Activated T-cell treated with anti-CD3 and anti-CD28 coated beads, Interleukin-2, amount 50 U/mL, for 1 hour (primary cell): ENCODE data around the gene GIT1.

Experiments
- DNase-seq: peaks from one replicate; pipeline ENCODE4 v3.0.0-alpha.2; 2020

GIT1 gene, protein sequence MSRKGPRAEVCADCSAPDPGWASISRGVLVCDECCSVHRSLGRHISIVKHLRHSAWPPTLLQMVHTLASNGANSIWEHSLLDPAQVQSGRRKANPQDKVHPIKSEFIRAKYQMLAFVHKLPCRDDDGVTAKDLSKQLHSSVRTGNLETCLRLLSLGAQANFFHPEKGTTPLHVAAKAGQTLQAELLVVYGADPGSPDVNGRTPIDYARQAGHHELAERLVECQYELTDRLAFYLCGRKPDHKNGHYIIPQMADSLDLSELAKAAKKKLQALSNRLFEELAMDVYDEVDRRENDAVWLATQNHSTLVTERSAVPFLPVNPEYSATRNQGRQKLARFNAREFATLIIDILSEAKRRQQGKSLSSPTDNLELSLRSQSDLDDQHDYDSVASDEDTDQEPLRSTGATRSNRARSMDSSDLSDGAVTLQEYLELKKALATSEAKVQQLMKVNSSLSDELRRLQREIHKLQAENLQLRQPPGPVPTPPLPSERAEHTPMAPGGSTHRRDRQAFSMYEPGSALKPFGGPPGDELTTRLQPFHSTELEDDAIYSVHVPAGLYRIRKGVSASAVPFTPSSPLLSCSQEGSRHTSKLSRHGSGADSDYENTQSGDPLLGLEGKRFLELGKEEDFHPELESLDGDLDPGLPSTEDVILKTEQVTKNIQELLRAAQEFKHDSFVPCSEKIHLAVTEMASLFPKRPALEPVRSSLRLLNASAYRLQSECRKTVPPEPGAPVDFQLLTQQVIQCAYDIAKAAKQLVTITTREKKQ

GRCh38 chr17:29589524-29590410 is at the start of gene GIT1:
GIT1 (minus strand) TSS chr17:29589648; CDS start chr17:29589378, 270 bp downstream.
- DNase-seq, result peak; percentile 86

- no peak for DNase-seq
Measured at GRCh38 chr17:29633886-29634285, 44.4 kb upstream of the GIT1 start.

DNA sequence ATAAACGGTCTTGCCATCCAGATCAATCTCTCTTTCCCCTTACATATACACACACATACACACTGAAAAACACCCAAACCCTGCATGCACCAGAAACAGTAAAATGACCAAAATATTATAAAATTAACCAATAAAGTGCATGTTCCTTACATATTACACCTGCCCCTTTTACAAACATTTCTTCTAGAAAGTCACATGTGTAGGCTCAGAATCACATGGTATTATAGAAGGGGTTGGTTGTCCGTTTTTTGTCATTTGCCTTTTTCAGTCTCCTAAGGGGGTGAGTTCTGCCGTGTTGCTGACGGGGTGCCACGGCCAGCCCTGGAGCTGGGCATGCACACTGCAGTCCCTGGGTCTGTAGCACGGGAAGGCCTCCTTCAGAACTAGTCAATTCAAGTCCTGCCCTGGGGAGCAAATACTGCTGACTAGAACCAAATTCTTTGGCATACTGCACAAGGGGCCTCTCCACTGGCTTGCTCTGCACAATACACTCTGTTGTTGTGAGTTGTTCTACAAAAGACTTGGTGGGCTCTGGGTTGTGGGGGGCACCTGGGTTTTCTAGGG is 41.3 kb upstream of the GIT1 start:
- no peak for DNase-seq

GRCh38 chr17:29629839-29630238 is 40.4 kb upstream of the GIT1 start:
- no peak for DNase-seq

DNA sequence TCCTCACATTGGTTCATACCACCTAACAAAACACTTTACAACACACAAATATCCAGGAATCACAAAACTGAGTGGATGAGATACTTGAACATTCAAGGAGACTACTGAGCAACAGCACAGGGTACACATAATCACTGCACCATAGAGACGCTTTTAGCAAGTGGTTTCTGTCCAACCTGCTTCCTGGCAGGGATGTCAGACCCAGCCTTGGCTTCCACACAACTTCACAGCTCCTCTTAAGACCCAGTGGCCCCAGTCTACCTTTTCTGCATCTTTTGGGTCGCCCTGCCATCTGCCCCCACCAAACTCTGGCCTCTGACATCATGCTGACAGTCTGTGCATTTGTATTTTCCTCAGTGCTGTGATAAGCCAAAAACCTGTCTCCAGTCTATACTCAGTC is 39.2 kb upstream of the GIT1 start:
- no peak for DNase-seq

DNA sequence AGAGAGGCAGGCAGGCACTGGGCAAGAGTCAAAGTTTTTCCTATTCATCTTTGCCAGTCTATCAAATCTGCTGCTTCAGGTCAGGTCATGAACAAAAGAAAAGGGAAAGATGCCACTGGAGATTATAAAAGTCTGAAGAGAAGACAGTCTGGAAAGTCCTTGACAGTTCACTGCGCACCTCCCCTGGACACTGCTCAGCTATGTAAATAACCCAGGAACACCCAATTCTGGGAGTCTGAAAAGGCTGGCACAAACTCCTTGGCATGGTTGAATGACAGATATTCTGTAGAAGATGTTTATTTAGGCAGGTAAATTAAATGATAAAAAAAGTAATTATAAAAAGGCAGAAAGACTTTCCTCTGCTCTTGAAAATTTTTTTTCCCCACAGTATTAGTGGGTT is 38.5 kb upstream of the GIT1 start:
- DNase-seq, result no peak

GRCh38 chr17:29625037-29625750 is 35.7 kb upstream of the GIT1 start:
- DNase-seq, result no peak

DNA sequence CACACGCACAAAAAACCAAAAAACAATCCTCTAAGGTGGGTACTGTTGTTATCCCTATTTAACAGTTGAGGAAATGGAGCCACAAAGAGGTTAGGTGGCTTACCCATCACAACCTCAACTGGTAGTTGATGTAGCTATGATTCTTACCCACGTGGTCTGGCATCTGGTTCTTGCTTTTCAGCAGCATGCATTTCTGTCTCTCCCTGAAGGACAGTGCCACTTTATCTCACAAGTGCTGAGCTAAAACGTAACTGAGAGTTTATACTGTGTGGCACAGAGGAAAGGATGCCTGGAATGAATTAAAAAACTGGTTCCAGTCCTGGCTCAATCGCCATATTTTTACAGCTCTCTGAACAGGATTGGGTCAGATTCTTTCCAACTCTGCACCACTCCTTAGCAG is 35.1 kb upstream of the GIT1 start:
- DNase-seq, result no peak

DNA sequence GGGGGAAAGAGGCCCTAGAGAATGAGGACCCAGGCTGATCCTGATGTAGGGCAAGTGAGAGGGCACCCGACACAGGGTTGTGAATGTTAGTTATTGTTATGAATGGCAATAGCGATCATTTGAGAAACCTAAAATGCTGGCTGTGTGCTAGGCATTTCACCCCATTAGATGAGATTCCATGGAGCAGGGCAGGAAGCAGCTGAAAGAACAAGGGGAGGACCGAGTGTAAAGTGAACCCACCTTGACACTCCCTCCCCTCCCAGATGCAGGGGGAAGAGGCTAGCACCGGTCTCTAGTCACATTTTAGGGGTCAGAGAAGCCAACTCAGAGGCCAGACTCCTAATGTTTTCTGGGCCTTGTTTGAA is 33.8 kb upstream of the GIT1 start:
- no peak for DNase-seq

- peak; percentile 80 for DNase-seq
Measured at GRCh38 chr17:29622337-29623282, 33.2 kb upstream of the GIT1 start, which contains the start of gene CORO6. CORO6 (minus strand) TSS chr17:29622912; CDS start chr17:29621421, 1,491 bp downstream.

- DNase-seq, result no peak
Measured at GRCh38 chr17:29621751-29622194, 32.3 kb upstream of the GIT1 start.

DNA sequence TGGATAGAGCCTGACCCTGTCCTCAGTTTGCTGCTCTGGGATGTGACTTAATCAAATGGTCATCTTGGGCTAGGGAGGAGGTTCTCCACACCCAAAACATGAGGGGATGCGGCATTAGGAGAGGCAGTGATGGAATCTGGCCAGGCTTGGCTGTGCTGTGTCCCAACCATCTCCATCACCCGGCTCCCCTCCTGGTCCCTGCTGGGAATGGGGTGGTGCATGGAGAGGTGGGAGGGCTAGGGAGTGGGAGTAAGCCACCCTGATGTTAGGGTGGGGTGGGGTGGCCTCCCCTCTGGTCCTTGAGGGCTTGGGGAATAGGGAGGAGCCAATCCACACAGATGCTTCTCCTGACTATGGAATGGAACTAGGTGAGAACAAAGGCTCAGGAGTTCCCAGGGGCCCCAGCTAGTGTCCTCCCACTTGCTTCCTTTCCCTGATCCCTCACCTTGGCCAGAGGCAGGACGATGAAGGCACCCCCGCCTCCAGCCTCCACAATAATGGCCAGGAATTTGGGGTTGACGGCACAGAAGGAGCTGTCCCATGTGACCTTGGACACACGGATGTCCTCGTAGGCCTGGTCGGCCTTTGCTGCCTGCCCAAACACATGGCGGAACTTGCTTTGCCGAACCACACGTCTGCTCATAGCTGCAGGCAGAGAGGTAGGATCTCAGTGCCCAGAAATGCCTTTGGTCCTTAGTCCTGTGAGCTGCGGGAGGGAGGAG is 31.5 kb upstream of the GIT1 start:
- no peak for DNase-seq

DNA sequence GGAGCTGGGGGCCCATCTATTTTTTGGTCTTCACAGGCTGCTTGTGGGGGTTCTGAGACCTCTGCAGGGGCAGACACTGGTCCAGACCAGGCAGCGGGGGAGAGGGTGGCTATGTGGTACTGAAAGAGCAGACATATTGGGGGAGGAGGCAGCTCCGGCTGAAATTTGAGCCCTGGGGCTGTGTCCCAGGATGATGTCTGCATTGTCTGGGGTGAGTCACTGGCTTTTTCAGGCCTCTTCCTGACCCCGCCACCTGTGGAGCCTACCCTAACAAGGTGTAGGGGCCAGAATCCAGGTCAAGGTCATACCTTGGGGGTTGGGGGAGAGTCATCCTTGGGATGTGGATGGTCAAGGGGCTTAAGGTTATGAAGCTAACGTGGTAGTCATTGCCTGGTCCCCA is 30.8 kb upstream of the GIT1 start:
- DNase-seq, result no peak

DNA sequence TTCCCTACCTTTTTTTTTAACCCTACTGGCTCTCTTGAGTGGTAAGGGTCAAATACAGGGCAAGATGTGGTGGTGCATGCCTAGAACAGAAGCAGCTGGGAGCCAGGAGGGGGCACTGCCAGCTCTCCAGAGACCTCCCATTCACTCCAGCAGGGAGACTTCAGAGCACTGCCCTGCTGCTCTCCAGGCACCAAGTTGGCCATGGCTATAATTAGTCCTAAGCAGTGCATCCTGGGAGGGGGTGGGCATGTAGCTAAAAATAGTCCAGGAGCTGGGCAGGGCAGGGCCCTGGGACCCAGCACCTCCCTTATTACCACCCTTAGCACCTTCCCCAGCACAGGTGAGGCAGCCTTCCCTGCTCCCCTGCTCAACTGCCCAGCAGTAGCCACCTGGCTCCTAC is 29.8 kb upstream of the GIT1 start:
- DNase-seq, result no peak

GRCh38 chr17:29618272-29619065 is 29.0 kb upstream of the GIT1 start:
- no peak for DNase-seq

- DNase-seq, result peak; percentile 93
Measured at GRCh38 chr17:29617481-29618271, 28.2 kb upstream of the GIT1 start.

GRCh38 chr17:29617125-29617480 is 27.7 kb upstream of the GIT1 start:
- peak; percentile 89 for DNase-seq

GRCh38 chr17:29616300-29617048 is 27.0 kb upstream of the GIT1 start:
- DNase-seq, result no peak
